ENCODE data around the gene GTF3C5. TPM values are rescaled to one million over a fixed set of nuclear protein-coding genes. Genes with fewer than 3 reads are reported as not detected.
"Not testable (repeated sequence)": the region's sequence is repeated elsewhere in the genome, so short reads cannot be mapped to it uniquely, and the experiment has no call there.

Gene GTF3C5
- total RNA-seq, 1 donor from 2014 or later: 25.9 TPM

DNA sequence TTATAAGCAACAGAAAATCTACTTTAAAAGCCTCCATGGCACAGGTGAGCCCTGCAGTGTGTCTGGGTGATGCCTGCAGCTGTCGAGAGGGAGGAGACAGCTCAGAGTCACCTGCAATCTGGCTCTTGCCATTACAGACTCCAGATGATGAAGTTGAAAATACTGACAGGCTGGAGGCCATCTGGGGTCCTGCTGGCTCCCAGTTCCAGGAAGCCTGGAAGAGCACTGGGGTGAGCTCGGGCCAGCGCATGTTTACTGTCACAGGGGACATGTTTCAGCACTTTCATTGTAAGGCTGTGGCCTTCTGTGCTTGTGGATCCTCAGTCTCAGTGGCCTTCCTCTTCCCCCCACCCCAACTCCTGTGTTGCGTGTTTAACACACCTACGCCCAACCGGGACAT is 59.4 kb downstream of the GTF3C5 start:
- TF ChIP-seq, protein P1, sequence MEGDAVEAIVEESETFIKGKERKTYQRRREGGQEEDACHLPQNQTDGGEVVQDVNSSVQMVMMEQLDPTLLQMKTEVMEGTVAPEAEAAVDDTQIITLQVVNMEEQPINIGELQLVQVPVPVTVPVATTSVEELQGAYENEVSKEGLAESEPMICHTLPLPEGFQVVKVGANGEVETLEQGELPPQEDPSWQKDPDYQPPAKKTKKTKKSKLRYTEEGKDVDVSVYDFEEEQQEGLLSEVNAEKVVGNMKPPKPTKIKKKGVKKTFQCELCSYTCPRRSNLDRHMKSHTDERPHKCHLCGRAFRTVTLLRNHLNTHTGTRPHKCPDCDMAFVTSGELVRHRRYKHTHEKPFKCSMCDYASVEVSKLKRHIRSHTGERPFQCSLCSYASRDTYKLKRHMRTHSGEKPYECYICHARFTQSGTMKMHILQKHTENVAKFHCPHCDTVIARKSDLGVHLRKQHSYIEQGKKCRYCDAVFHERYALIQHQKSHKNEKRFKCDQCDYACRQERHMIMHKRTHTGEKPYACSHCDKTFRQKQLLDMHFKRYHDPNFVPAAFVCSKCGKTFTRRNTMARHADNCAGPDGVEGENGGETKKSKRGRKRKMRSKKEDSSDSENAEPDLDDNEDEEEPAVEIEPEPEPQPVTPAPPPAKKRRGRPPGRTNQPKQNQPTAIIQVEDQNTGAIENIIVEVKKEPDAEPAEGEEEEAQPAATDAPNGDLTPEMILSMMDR (IDR thresholded peaks at IDR 0.05): no peak
- no peak for DNase-seq (ENCODE audit: low spot score in 2 of 2)
- H3K36me3 ChIP-seq: no peaks in the 10 kb centered on the region
- no peaks in the 10 kb centered on the region for H3K4me1 ChIP-seq
- no peak overlapping the region for H3K27ac ChIP-seq
- intact Hi-C loops (cut with DNase I): no loop called here
- H3K27me3 ChIP-seq: no peaks in the 10 kb centered on the region
- no peaks in the 10 kb centered on the region for H3K9me3 ChIP-seq
- H3K4me3 ChIP-seq: no peak overlapping the region

DNA sequence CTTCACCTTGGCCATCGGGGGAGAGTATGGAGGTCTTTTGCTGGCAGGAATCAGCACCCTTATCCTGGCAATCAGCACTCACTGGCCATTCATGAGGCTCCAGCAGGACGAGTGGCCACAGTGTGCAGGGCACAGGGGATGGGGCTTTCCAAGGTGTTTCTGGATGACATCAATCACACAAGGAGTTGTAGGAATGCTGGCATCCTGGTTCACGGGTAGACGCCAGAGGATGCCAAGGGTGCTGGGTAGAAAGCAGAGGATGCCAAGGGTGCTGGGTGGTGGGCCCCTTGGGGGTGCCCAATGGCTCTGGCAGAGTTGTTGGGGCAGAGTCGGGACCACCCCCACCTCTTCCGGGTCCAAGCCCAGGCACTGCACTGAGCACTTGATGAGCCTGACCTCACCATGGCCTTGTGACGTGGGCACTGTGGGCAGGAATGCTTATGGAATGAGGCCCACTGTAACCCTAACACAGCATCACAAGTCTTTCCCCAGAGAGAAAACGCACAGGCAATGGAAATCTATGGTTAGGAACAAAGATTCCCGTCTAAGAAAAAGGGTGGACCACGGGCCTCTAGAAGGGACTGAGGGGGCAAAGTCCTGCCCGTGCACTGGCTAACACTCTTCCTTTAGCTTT is 60.1 kb downstream of the GTF3C5 start:
- intact Hi-C loops (cut with DNase I): no loop called here
- no peak for DNase-seq (ENCODE audit: low spot score in 2 of 2)

DNA sequence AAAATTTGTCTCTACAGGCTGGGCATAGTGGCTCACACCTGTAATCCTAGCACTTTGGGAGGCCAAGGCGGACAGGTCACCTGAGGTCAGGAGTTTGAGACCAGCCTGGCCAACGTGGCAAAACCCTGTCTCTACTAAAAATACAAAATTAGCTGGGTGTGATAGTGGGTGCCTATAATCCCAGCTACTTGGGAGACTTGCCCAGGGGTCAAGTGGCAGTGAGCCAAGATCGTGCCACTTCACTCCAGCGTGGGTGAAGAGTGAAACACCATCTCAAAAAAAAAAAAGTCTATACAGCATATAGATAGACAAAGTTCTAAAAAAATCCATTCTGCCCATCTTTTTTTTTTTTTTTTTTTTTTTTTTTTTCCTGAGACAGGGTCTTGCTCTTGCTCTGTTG is 63.6 kb downstream of the GTF3C5 start:
- H3K27ac ChIP-seq; H3K27me3 ChIP-seq; H3K4me1 ChIP-seq; intact Hi-C loops (cut with DNase I); H3K4me3 ChIP-seq; DNase-seq (ENCODE audit: low spot score in 2 of 2): not testable (repeated sequence)
- Histone ChIP-seq H3K36me3 (peaks cover 16 to 31% of the 10 kb centered on the region in 2 donors), H3K9me3 (peaks cover 6 to 16% of the 10 kb centered on the region in 2 donors)

More for the DNA sequence above, 60.1 kb downstream of the GTF3C5 start:
- Histone ChIP-seq H3K4me3 (no peak overlapping the region), H3K4me1 (no peaks in the 10 kb centered on the region), H3K36me3 (no peaks in the 10 kb centered on the region), H3K27me3 (no peaks in the 10 kb centered on the region), H3K27ac (no peak overlapping the region), H3K9me3 (peaks cover 0 to 4% of the 10 kb centered on the region in 2 donors)
- TF ChIP-seq, protein P1 (IDR thresholded peaks at IDR 0.05): no peak

DNA sequence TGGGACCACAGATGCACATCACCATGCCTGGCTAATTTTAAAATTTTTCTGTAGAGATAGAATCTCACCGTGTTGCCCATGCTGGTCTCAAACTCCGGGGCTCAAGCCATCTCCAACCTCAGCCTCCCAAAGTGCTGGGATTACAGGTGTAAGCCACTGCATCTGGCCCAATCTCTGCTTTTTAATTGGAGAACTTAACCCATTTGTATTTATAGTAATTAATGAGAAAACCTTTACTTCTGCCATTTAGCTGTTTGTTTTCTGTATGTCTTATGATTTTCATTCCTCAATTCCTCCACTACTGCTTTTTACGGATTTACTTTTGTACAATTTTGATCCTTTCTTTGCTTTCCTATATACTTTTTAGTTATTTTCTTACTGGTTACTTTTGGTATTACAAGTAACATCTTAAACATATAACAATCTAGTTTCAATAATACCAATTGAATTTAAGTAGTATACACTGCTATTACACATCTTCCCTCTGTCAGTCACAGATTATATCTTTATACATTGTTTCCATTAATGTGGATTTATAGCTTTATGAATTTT is 64.1 kb downstream of the GTF3C5 start:
- intact Hi-C loops (cut with DNase I): no loop called here
- TF ChIP-seq, protein P1 (IDR thresholded peaks at IDR 0.05): no peak
- peaks cover 6 to 16% of the 10 kb centered on the region in 2 donors for H3K9me3 ChIP-seq

DNA sequence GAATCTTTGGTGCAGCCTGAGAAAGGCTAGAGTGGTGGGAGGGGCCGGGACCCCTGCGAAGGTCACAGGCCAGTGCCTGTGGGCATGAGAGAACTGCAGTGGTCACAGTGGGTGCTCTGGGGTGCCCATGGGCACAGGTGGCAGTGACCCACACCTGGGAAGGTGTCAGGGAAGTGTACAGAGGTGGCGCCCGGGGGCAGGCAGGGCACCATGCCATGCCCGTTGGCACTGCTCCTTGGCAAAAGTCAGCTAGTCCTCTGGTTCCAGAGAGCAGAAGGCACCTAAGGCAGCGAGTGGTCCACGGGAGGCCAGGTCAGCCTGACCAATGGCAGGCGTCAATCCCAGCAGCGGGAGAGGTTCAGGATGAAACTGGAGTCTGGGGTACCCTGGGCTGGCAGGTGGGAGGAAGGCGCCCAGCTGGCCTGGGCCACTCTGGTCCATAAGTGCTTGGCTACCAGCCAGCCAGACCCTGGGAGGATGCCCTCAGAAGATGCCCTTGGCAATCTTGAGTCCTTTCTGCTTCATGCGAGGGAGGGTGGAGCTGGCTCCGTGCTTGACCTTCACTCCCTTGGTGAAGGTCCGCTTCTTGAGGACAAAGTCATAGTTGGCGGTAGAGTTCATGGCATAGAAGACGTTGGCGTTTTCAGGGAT is 67.4 kb downstream of the GTF3C5 start:
- Histone ChIP-seq H3K27ac (no peak overlapping the region), H3K36me3 (peaks cover 51 to 70% of the 10 kb centered on the region in 2 donors), H3K9me3 (peaks cover 6 to 16% of the 10 kb centered on the region in 2 donors), H3K27me3 (no peaks in the 10 kb centered on the region), H3K4me3 (no peak overlapping the region), H3K4me1 (no peaks in the 10 kb centered on the region)
- TF ChIP-seq, protein P1 (IDR thresholded peaks at IDR 0.05): no peak
- intact Hi-C loops (cut with DNase I): no loop called here
- no peak for DNase-seq (ENCODE audit: low spot score in 2 of 2)

More for the DNA sequence above, 64.1 kb downstream of the GTF3C5 start:
- no peaks in the 10 kb centered on the region for H3K27me3 ChIP-seq
- no peak overlapping the region for H3K4me3 ChIP-seq
- DNase-seq (ENCODE audit: low spot score in 2 of 2): no peak
- H3K27ac ChIP-seq: no peak overlapping the region
- no peaks in the 10 kb centered on the region for H3K4me1 ChIP-seq
- peaks cover 21 to 37% of the 10 kb centered on the region in 2 donors for H3K36me3 ChIP-seq

DNA sequence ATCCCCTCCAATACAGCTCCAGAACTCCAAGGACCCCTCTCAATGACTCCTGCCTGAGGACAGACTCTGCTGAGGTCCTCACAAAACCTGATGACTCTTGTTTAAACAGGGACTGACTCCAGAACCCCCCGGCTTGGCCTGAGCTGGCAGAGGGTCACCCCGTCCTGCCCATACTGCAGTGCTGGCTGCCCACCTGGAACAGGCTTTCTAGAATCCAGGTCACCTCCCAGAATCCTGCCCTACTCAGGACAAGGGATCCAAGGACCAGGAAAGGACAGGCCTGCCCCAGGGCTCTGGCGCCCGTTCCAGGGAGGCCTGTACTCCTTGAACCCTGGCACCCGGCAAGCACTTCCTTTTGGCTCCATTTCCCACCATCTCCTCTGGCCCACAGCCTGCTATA is 68.1 kb downstream of the GTF3C5 start:
- H3K36me3 ChIP-seq: peaks cover 51 to 75% of the 10 kb centered on the region in 2 donors
- intact Hi-C loops (cut with DNase I): no loop called here
- TF ChIP-seq, protein P1 (IDR thresholded peaks at IDR 0.05): no peak
- no peaks in the 10 kb centered on the region for H3K27me3 ChIP-seq
- no peak overlapping the region for H3K4me3 ChIP-seq
- no peak for DNase-seq (ENCODE audit: low spot score in 2 of 2)
- no peaks in the 10 kb centered on the region for H3K4me1 ChIP-seq
- no peak overlapping the region for H3K27ac ChIP-seq
- H3K9me3 ChIP-seq: peaks cover 6 to 16% of the 10 kb centered on the region in 2 donors

Data from ascending aorta (tissue), 2 donors.